Ishikawa (cell line): ENCODE data around the gene FZD7.

ENCODE experiments used
- CEBPB ChIP-seq: IDR thresholded peaks from 2 replicates; pipeline ENCODE4 v1.6.1; 2012
- CREB1 ChIP-seq: IDR thresholded peaks from 2 replicates; pipeline ENCODE4 v1.6.1; 2012; ENCODE audit warnings: low read depth
- EGR1 ChIP-seq: IDR thresholded peaks from 2 replicates; pipeline ENCODE4 v1.6.1; 2012
- EP300 ChIP-seq: IDR thresholded peaks from 2 replicates; pipeline ENCODE4 v1.6.1; 2012; ENCODE audit warnings: borderline replicate concordance
- FOXM1 ChIP-seq: IDR thresholded peaks from 2 replicates; pipeline ENCODE4 v1.6.1; 2012; ENCODE audit warnings: low read depth, borderline replicate concordance
- MAX ChIP-seq: IDR thresholded peaks from 2 replicates; pipeline ENCODE4 v1.6.1; 2012
- NFIC ChIP-seq: IDR thresholded peaks from 2 replicates; pipeline ENCODE4 v1.6.1; 2012
- RAD21 ChIP-seq: IDR thresholded peaks from 2 replicates; pipeline ENCODE4 v1.6.1; 2012; ENCODE audit warnings: low read depth
- REST ChIP-seq: IDR thresholded peaks from 2 replicates; pipeline ENCODE4 v1.6.1; 2012; ENCODE audit warnings: low read depth, mild to moderate bottlenecking
- TAF1 ChIP-seq: IDR thresholded peaks from 2 replicates; pipeline ENCODE4 v1.6.1; 2012; ENCODE audit warnings: low read depth, mild to moderate bottlenecking
- TCF12 ChIP-seq: IDR thresholded peaks from 2 replicates; pipeline ENCODE4 v1.6.1; 2012; ENCODE audit warnings: low read depth
- TEAD4 ChIP-seq: IDR thresholded peaks from 2 replicates; pipeline ENCODE4 v1.6.1; 2012
- USF1 ChIP-seq: IDR thresholded peaks from 2 replicates; pipeline ENCODE4 v1.6.1; 2012
- YY1 ChIP-seq: IDR thresholded peaks from 2 replicates; pipeline ENCODE4 v1.6.1; 2012; ENCODE audit warnings: low read depth
- ZBTB7A ChIP-seq: IDR thresholded peaks from 2 replicates; pipeline ENCODE4 v1.6.1; 2012; ENCODE audit warnings: low read depth

Gene FZD7

GRCh38 chr2:201992960-201993359 lies 40.7 kb upstream of the FZD7 start:
- TF ChIP-seq NFIC (no peak), ZBTB7A (no peak), YY1 (no peak), CEBPB (no peak), RAD21 (no peak), TEAD4 (no peak), MAX (no peak), EGR1 (no peak), USF1 (no peak), FOXM1 (no peak), EP300 (no peak), REST (no peak), TCF12 (no peak), TAF1 (no peak), CREB1 (no peak)

GRCh38 chr2:201994973-201995638 lies 38.5 kb upstream of the FZD7 start:
- TF ChIP-seq TAF1 (no peak), TEAD4 (no peak), ZBTB7A (no peak), NFIC (no peak), MAX (no peak), USF1 (no peak), TCF12 (no peak), YY1 (no peak), REST (no peak), EGR1 (no peak), RAD21 (no peak), FOXM1 (no peak), EP300 (no peak), CEBPB (no peak), CREB1 (no peak)

- no peak for TF ChIP-seq MAX
- TF ChIP-seq NFIC: no peak
- TF ChIP-seq RAD21: no peak
- no peak for TF ChIP-seq EGR1
- TF ChIP-seq TEAD4: no peak
These were observed 37.6 kb upstream of the FZD7 start for GRCh38 chr2:201996006-201996405.

GRCh38 chr2:201996679-201997314 lies 36.9 kb upstream of the FZD7 start:
- TF ChIP-seq TEAD4 (no peak), FOXM1 (no peak), CREB1 (no peak), EGR1 (no peak), TCF12 (no peak), CEBPB (no peak), ZBTB7A (no peak), MAX (no peak), TAF1 (no peak), EP300 (no peak), YY1 (no peak), USF1 (no peak), RAD21 (no peak), REST (no peak), NFIC (no peak)
